Activated CD8-positive, alpha-beta memory T cell treated with anti-CD3 and anti-CD28 coated beads for 36 hours (primary cell): ENCODE measurements around the gene IL17RA. TPM values are rescaled to one million over a fixed set of nuclear protein-coding genes. Genes with fewer than 3 reads are reported as not detected.

Source experiments
- CTCF ChIA-PET: fragments of 350-600 bp; sonication (Branson Sonifier 250); formaldehyde crosslinking; loops from one replicate; lab custom pipeline; 2021; ENCODE audit warnings: antibody characterized with exemption; lab: Charles Lee
- POLR2A ChIA-PET: fragments of 350-600 bp; sonication (Branson Sonifier 250); formaldehyde crosslinking; loops from one replicate; lab custom pipeline; 2021; ENCODE audit warnings: antibody characterized with exemption; lab: Charles Lee
- total RNA-seq, 2 experiments: library from RNA; stranded (reverse); gene quantifications; one replicate each; pipeline ENCODE4 v1.2.3, GENCODE V29; 2021

The IL17RA gene
- total RNA-seq, 2 experiments from 2014 or later: 18.7 to 20.4 TPM

- ChIA-PET CTCF (no interaction called here), POLR2A (interaction anchor here (0.6 kb wide), 1 partner anchor 20 kb away, joined by 8 read pairs; no protein-coding TSS in a partner anchor)
Measured at GRCh38 chr22:17114173-17114897, 29.5 kb downstream of the IL17RA start.

- CTCF ChIA-PET: no interaction called here
- POLR2A ChIA-PET: no interaction called here
Measured at GRCh38 chr22:17114898-17115235, 30.1 kb downstream of the IL17RA start.

- POLR2A ChIA-PET: no interaction called here
- CTCF ChIA-PET: no interaction called here
Measured at GRCh38 chr22:17115236-17115635, 30.4 kb downstream of the IL17RA start.

GRCh38 chr22:17115945-17116565 is 31.3 kb downstream of the IL17RA start:
- CTCF ChIA-PET: interaction anchor here (1.4 to 1.8 kb wide), 3 partner anchors 8 to 56 kb away, joined by 3 to 6 read pairs (median 4); no protein-coding TSS in a partner anchor

GRCh38 chr22:17116572-17117330 is 32.0 kb downstream of the IL17RA start:
- POLR2A ChIA-PET: interaction anchor here (0.6 kb wide), 1 partner anchor 30 kb away, joined by 3 read pairs; no protein-coding TSS in a partner anchor
- CTCF ChIA-PET: interaction anchor here (1.4 to 1.8 kb wide), 4 partner anchors 9 to 56 kb away, joined by 3 to 6 read pairs (median 4); no protein-coding TSS in a partner anchor

More at GRCh38 chr22:17115945-17116565, 31.3 kb downstream of the IL17RA start:
- POLR2A ChIA-PET: no interaction called here

- CTCF ChIA-PET: interaction anchor here (1.5 to 1.8 kb wide), 4 partner anchors 10 to 55 kb away, joined by 3 to 6 read pairs (median 5); no protein-coding TSS in a partner anchor
Measured at GRCh38 chr22:17117400-17117799, 32.6 kb downstream of the IL17RA start.

GRCh38 chr22:17117890-17118289 is 33.1 kb downstream of the IL17RA start:
- ChIA-PET CTCF (interaction anchor here (1.5 to 1.7 kb wide), 3 partner anchors 30 to 54 kb away, joined by 3 to 6 read pairs (median 4); no protein-coding TSS in a partner anchor), POLR2A (no interaction called here)

More at GRCh38 chr22:17117400-17117799, 32.6 kb downstream of the IL17RA start:
- POLR2A ChIA-PET: no interaction called here

GRCh38 chr22:17118342-17118741 is 33.5 kb downstream of the IL17RA start:
- POLR2A ChIA-PET: no interaction called here
- CTCF ChIA-PET: interaction anchor here (0.5 to 1.7 kb wide), 2 partner anchors 43 to 859 kb away, joined by 3 to 6 read pairs; no protein-coding TSS in a partner anchor

GRCh38 chr22:17119481-17120202 is 34.8 kb downstream of the IL17RA start:
- CTCF ChIA-PET: no interaction called here
- POLR2A ChIA-PET: interaction anchor here (1.1 kb wide), 1 partner anchor 40 kb away, joined by 4 read pairs; no protein-coding TSS in a partner anchor

GRCh38 chr22:17120281-17120680 is 35.5 kb downstream of the IL17RA start:
- ChIA-PET CTCF (no interaction called here), POLR2A (interaction anchor here (1.1 kb wide), 1 partner anchor 40 kb away, joined by 4 read pairs; no protein-coding TSS in a partner anchor)

- CTCF ChIA-PET: no interaction called here
- POLR2A ChIA-PET: no interaction called here
Measured at GRCh38 chr22:17120711-17121232, 36.0 kb downstream of the IL17RA start.

GRCh38 chr22:17121233-17122195 is 36.7 kb downstream of the IL17RA start, which contains the start of gene TMEM121B:
TSS of gene TMEM121B (minus strand) at chr22:17121360. CDS start at chr22:17121127, 233 bp downstream.
- POLR2A ChIA-PET: no interaction called here
- CTCF ChIA-PET: no interaction called here

- ChIA-PET POLR2A (no interaction called here), CTCF (no interaction called here)
Measured at GRCh38 chr22:17130199-17130598, 45.4 kb downstream of the IL17RA start.

GRCh38 chr22:17131686-17132085 is 46.9 kb downstream of the IL17RA start:
- ChIA-PET CTCF (interaction anchor here (0.7 kb wide), 1 partner anchor 332 kb away, joined by 3 read pairs; no protein-coding TSS in a partner anchor), POLR2A (interaction anchor here (0.7 to 1.5 kb wide), 2 partner anchors 19 to 26 kb away, joined by 4 to 6 read pairs; no protein-coding TSS in a partner anchor)

GRCh38 chr22:17132112-17132511 is 47.3 kb downstream of the IL17RA start:
- CTCF ChIA-PET: no interaction called here
- POLR2A ChIA-PET: interaction anchor here (1.5 kb wide), 1 partner anchor 26 kb away, joined by 6 read pairs; no protein-coding TSS in a partner anchor

- CTCF ChIA-PET: no interaction called here
- POLR2A ChIA-PET: interaction anchor here (0.5 kb wide), 1 partner anchor 43 kb away, joined by 5 read pairs; no protein-coding TSS in a partner anchor
Measured at GRCh38 chr22:17133137-17133536, 48.3 kb downstream of the IL17RA start.

GRCh38 chr22:17135153-17135760 is 50.5 kb downstream of the IL17RA start:
- ChIA-PET POLR2A (no interaction called here), CTCF (no interaction called here)
